Stimulated activated naive CD4-positive, alpha-beta T cell (primary cell): ENCODE data around the gene CLCN1.
A peak's percentile ranks its signal among the peaks of the same experiment; 100 is the strongest.
"Not testable (repeated sequence)": the region's sequence is repeated elsewhere in the genome, so short reads cannot be mapped to it uniquely, and the experiment has no call there.

Experiments
- DNase-seq, 6 experiments: peaks; one replicate each; lab custom pipeline; 2025; lab: John Stamatoyannopoulos, UW

CLCN1 gene

GRCh38 chr7:143315776-143316175 is at the start of gene CLCN1:
TSS of gene CLCN1 (plus strand) at chr7:143316111. CDS start at chr7:143316213, 102 bp downstream.
- no peak for DNase-seq

- no peak for DNase-seq
Observed at GRCh38 chr7:143269251-143269650, 46.7 kb upstream of the CLCN1 start.

- DNase-seq, result no peak
Observed at GRCh38 chr7:143271240-143271639, 44.7 kb upstream of the CLCN1 start.

- DNase-seq, result no peak
Observed at GRCh38 chr7:143272871-143273270, 43.0 kb upstream of the CLCN1 start.

- peak in 3 of 6 experiments; percentile 11 to 39 (median 17) for DNase-seq
Observed at GRCh38 chr7:143279186-143280098, 36.5 kb upstream of the CLCN1 start.

GRCh38 chr7:143280160-143280559 is 35.8 kb upstream of the CLCN1 start:
- DNase-seq, result no peak

- no peak for DNase-seq
Observed at GRCh38 chr7:143280566-143280965, 35.3 kb upstream of the CLCN1 start.

GRCh38 chr7:143281529-143281928 is 34.4 kb upstream of the CLCN1 start:
- no peak for DNase-seq

- no peak for DNase-seq
Observed at GRCh38 chr7:143282124-143282523, 33.8 kb upstream of the CLCN1 start.

- DNase-seq, result no peak
Observed at GRCh38 chr7:143283381-143283780, 32.5 kb upstream of the CLCN1 start.

GRCh38 chr7:143284591-143285469 is 31.1 kb upstream of the CLCN1 start, which contains the start of gene TMEM139:
TSS of gene TMEM139 (plus strand) at chr7:143284958. CDS start at chr7:143285958, 1,000 bp downstream.
- DNase-seq, result no peak

- no peak for DNase-seq
Observed at GRCh38 chr7:143285470-143285778, 30.5 kb upstream of the CLCN1 start.

- no peak for DNase-seq
Observed at GRCh38 chr7:143285806-143286521, 29.9 kb upstream of the CLCN1 start.

GRCh38 chr7:143286522-143286890 is 29.4 kb upstream of the CLCN1 start:
- no peak for DNase-seq

GRCh38 chr7:143287339-143287934 is 28.5 kb upstream of the CLCN1 start:
- DNase-seq, result no peak

- DNase-seq, result peak; percentile 96 to 99 (median 98)
Observed at GRCh38 chr7:143287935-143288826, 27.7 kb upstream of the CLCN1 start, which contains the start of gene CASP2. TSS of gene CASP2 (plus strand) at chr7:143288351. CDS start at chr7:143288456, 105 bp downstream.

- no peak for DNase-seq
Observed at GRCh38 chr7:143288836-143289235, 27.1 kb upstream of the CLCN1 start.

- DNase-seq, result no peak
Observed at GRCh38 chr7:143289421-143289820, 26.5 kb upstream of the CLCN1 start.

GRCh38 chr7:143289888-143290287 is 26.0 kb upstream of the CLCN1 start:
- DNase-seq, result not testable (repeated sequence)

- DNase-seq, result no peak
Observed at GRCh38 chr7:143290293-143290692, 25.6 kb upstream of the CLCN1 start.

GRCh38 chr7:143292876-143293275 is 23.0 kb upstream of the CLCN1 start:
- DNase-seq, result no peak
